A549 treated with ZK216348 at 1 μM for 4 hours (cell line): ENCODE results near the gene MICALL1. TPM values are rescaled to one million over a fixed set of nuclear protein-coding genes. Genes with fewer than 3 reads are reported as not detected.

ENCODE experiments used
- total RNA-seq: library from RNA; stranded (reverse); fragments of 200-300 nt; extraction: Qiagen RNA extraction; gene quantifications from 5 replicates; pipeline ENCODE4 v1.2.3, GENCODE V29; 2022; ENCODE audit warnings: low read depth

MICALL1 gene
- 14.3 to 22.1 TPM (median 20.2 TPM) in 5 replicates for total RNA-seq

GRCh38 chr22:37905534-37906363, at the start of gene MICALL1:
TSS of gene MICALL1 (plus strand) at chr22:37906297. CDS start at chr22:37906423, 126 bp downstream.

DNA sequence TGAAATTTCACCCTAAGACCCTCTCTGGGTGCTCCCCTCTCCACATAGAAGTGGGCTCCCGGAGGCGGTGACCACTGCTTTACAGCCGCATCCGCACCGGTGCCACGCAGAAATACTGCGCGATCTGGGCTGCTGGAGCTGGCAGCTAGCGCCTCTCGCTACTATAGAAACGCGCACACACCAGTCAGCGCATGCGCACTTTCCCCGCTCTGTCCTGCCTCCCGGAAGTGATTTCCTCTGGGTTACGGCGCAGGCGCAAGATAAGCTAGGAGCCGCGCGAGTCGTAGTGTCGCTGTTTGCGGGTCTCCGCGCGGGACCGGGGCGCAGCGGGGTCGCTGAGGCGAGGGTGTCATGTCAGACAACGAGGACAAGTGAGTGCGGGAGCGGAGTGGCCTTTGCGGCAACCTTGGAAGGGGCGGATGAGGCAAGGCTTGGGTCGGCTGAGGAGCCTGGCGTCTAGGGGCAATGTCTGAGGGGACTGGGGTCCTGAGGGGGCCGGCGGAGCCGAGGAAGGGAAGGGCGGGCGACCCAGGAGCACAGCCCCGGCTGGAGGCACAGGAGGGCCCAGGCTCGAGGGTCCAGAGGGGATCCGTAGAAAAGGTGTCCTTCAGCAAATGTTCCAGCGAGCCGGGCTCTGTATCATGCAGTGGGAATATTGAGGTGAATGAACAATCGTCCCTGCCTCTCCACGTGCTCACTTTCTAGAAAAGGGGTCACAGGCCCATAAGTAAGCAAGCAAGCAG, 47.5 kb downstream of the MICALL1 start, which contains the start of the genes C22orf23 and POLR2F:
TSS of gene C22orf23 (minus strand) at position 165 of the 743 bp plus-strand sequence. CDS start 452 bp downstream, outside the sequence.
TSS of gene POLR2F (plus strand) at position 263 of the 743 bp plus-strand sequence. CDS start at position 352, 89 bp downstream.

DNA sequence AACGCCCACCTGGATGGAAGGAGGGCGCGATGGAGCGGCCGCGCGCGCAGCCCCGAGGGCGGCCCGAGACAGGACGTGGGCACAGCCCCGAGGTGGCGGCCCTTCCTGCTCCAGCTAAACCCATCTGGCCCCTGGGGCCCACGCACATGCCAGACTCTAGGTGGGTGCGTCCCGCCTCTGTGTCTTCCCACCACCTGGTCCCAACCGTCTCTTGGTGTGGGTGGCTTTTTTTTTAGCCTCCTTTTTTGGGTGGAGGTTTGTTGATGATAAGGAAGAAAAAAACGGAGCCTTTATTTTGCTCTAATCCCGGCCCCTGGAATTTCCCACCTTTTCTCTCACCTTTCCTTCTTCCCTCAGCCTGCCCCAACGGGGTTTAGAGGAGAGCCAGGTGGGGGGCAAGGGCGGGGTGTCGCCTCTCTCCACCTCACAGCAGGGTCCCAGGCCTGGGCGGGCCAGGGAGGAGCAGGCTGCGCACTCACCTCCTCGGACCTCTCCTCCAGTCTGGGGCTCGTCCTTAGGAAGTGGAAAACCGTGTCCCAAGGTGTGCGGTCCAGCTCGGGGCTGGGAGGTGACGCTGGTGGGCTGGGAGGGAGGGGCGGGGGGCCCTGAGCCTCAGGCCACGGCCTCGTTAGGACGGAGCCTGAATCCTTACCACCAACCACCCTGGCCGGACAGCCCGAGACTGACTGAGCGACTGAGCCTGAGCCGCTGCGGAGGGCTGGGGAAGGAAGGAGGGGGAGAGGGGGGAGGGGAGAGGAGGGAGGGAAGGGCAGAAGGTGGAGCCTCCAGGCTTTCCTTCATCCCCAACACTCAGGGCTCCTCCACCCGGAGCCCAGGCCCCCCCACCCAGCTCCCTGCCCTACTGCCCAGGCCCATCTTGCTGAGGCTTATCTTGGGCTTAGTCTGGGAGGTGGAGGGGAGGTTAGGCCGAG, 78.0 kb downstream of the MICALL1 start, which contains the start of gene SOX10:
TSS of gene SOX10 (minus strand) at position 696 of the 932 bp plus-strand sequence. CDS start 771 bp downstream, outside the sequence.

Other genes with a start within 250 kb of the MICALL1 start
- 13.5 to 19.2 TPM (median 18.0 TPM) in 5 replicates for gene PDXP, start 247.6 kb upstream of the MICALL1 start, total RNA-seq
- gene LGALS1, start 230.7 kb upstream of the MICALL1 start, total RNA-seq: 1,225 to 1,377 TPM (median 1,256 TPM) in 5 replicates
- 24.9 to 30.9 TPM (median 28.2 TPM) in 5 replicates for gene NOL12, start 220.0 kb upstream of the MICALL1 start, total RNA-seq
- 18.5 to 37.8 TPM (median 34.6 TPM) in 5 replicates for gene TRIOBP, start 209.2 kb upstream of the MICALL1 start, total RNA-seq
- gene GCAT, start 98.4 kb upstream of the MICALL1 start, total RNA-seq: 2.7 to 3.4 TPM (median 3.0 TPM) in 5 replicates
- not detected in 5 replicates for gene GALR3, start 82.9 kb upstream of the MICALL1 start, total RNA-seq
- gene ANKRD54, start 62.0 kb upstream of the MICALL1 start, total RNA-seq: 18.7 to 25.9 TPM (median 24.4 TPM) in 5 replicates
- gene EIF3L, start 56.9 kb upstream of the MICALL1 start, total RNA-seq: 264 to 308 TPM (median 279 TPM) in 5 replicates
- gene C22orf23, start 47.3 kb downstream of the MICALL1 start, total RNA-seq: 0.17 to 0.24 TPM in 2 of 5 replicates, not detected in the others
- gene POLR2F, start 47.4 kb downstream of the MICALL1 start, total RNA-seq: 121 to 152 TPM (median 142 TPM) in 5 replicates
- gene SOX10, start 78.3 kb downstream of the MICALL1 start, total RNA-seq: not detected in 5 replicates
- 9.3 to 13.2 TPM (median 12.7 TPM) in 5 replicates for gene PICK1, start 151.1 kb downstream of the MICALL1 start, total RNA-seq
- not detected in 5 replicates for gene SLC16A8, start 177.9 kb downstream of the MICALL1 start, total RNA-seq
- 4.8 to 7.5 TPM (median 5.9 TPM) in 5 replicates for gene BAIAP2L2, start 204.4 kb downstream of the MICALL1 start, total RNA-seq